ES-I3 (cell line): ENCODE measurements around the gene C11orf97.
"Not testable (repeated sequence)": the region's sequence is repeated elsewhere in the genome, so short reads cannot be mapped to it uniquely, and the experiment has no call there.

Experiments
- H3K36me3 ChIP-seq: 2 replicates; pipeline ENCODE4 v1.6.1; 2013; ENCODE audit warnings: mild to moderate bottlenecking, low read length, control low read depth, moderate library complexity; ENCODE audit not compliant: insufficient read depth
- H3K4me1 ChIP-seq: 2 replicates; pipeline ENCODE4 v1.6.1; 2013; ENCODE audit warnings: mild to moderate bottlenecking, control low read depth, low read length; ENCODE audit not compliant: insufficient read depth
- H3K9ac ChIP-seq: 2 replicates; pipeline ENCODE4 v1.6.1; 2013; ENCODE audit warnings: low read depth, mild to moderate bottlenecking, low read length, moderate library complexity
- H3K9me3 ChIP-seq: 2 replicates; pipeline ENCODE4 v1.6.1; 2013; ENCODE audit warnings: mild to moderate bottlenecking, low read length, moderate library complexity; ENCODE audit not compliant: control insufficient read depth, insufficient read depth

The C11orf97 gene

DNA sequence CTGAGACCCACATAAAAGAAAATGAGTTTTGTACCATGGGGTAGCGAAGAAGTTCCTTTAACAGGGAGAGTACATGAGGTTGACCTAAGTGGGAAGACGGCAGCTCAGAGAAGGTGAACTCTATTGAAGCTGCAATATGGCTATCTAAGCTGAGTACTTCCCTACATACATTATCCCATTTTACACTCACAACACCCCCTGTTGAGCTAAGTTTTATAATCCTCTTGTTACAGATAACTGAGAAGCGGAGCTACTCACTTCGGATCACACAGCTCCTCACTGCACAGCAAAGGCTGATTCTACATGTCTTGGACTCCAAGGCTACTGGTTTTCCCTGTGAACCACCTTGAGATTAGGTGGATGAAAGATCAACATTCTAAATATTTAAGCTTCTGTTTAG is 46.7 kb downstream of the C11orf97 start:
- no peak overlapping the region for H3K9ac ChIP-seq
- H3K9me3 ChIP-seq, result no peaks in the 10 kb centered on the region
- no peaks in the 10 kb centered on the region for H3K36me3 ChIP-seq
- H3K4me1 ChIP-seq, result peaks cover 12% of the 10 kb centered on the region

DNA sequence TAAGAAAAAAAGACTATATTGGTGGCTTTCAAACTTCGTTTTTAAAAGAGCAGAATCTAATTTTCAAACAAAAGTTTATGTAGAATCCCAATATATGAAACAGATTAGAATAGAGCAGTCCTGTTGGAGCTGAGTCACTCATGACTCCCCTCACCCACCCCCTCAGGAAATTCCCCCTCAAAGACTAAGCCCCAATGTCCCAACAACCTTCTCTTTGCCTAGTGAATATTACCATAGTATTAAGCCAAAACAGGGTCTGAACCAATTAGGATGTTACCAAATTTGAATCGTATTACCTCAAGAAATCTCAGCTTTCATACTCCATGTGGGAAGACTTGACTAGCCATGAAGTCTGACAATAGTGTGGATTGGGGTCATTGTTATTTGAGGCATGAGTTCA is 47.1 kb downstream of the C11orf97 start:
- no peaks in the 10 kb centered on the region for H3K36me3 ChIP-seq
- H3K9ac ChIP-seq, result no peak overlapping the region
- peaks cover 12% of the 10 kb centered on the region for H3K4me1 ChIP-seq
- H3K9me3 ChIP-seq, result no peaks in the 10 kb centered on the region

DNA sequence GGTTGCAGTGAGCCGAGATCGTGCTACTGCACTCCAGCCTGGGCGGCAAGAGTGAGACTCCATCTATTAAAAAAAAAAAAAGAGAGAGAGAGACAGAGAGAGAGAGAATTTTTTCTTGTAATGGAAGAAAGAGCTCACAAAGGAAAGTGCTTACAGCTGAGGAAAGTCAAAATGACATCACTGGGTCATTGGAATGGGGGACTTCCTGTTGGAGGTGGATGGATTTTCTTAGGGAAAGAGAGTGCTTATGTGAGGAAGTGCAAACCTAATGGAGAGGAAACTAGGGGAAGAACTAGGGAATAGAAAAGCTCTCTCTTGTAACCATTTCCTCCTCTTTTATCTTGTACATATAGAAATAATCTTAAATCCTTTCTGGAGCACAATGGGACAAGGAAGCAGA is 48.6 kb downstream of the C11orf97 start:
- Histone ChIP-seq H3K9me3 (no peaks in the 10 kb centered on the region), H3K4me1 (peaks cover 12% of the 10 kb centered on the region), H3K36me3 (no peaks in the 10 kb centered on the region), H3K9ac (no peak overlapping the region)

DNA sequence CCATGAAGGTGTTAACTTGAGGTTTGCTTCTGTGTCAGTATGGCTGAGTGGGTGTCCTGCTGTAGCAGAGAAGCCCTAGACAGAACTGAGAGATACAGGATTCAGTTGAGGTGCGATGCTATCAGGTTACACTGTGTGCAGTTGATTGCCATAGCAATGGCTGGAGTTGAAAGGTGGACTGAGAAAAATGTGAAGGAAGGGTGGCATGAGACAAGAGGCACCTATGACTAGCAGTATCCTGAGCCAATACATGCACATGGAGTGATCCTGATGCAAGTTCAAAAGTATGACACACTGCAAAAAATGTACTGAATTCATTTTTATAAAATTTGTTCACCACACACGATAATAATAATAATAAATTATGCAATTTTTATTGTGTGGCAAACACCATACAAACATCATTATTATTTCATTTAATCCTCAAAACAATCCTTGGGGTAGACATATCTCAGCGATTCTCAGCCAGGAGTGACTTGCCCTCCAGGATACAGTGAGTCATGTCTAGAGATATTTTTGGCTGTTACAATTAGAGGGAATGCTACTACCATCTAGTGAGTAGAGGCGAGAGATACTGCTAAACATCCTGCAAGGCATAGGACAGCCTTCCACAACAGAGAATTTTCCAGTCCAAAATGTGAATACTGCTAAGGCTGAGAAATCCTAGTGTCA is 51.1 kb downstream of the C11orf97 start:
- Histone ChIP-seq H3K4me1 (peaks cover 12% of the 10 kb centered on the region), H3K9me3 (no peaks in the 10 kb centered on the region), H3K9ac (no peak overlapping the region), H3K36me3 (no peaks in the 10 kb centered on the region)

DNA sequence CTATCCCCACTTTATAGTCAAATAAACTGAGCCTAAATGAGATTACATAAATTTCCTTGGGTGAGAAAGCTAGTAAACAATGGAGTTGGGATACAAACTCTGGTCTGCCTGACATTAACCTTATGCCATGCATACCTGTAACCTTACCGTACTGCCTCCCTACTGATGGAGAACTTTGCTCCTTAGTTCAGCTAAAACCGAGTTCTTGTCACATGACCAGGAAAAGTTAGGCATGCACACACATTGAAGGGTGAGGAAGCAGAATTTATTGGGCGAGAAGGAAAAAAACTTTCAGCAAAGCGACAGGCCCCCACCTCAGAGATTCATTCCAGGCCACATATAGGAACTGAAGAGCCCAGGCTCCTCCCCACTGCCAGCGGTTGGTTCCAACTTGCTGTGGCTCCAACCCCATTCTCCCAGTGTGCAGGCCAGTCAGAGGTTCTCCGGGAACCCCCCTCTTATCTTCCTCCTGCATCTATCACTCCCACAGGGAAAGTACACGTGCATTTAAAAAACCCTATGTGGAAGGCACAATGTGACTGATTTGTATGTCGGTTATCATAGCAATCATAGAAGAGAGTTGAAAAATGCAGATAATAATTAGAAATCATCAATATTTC is 51.7 kb downstream of the C11orf97 start:
- H3K36me3 ChIP-seq, result no peaks in the 10 kb centered on the region
- H3K9me3 ChIP-seq, result no peaks in the 10 kb centered on the region
- H3K9ac ChIP-seq, result no peak overlapping the region
- peaks cover 12% of the 10 kb centered on the region for H3K4me1 ChIP-seq

DNA sequence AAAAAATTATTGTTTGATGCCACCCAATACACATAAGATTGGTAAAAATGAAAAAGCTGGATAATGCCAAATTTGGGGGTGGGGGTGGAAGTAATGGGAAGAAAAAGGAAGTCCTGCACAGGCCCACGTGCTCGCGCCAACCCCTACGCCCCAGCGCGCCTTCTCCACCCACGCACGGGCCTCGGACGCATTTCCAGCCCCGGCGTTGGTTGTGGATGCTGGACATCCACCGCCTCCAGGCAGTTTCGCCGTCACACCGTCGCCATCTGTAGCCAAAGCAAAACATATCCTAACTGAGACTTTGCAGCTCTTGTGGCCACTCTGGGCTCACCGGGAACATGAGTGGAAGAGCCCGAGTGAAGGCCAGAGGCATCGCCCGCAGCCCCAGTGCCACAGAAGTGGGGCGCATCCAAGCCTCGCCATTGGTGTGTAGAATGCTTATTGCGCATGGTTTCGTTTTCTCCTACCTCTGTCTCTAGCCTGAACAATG is 55.0 kb downstream of the C11orf97 start, which contains the start of gene PIWIL4:
TSS of gene PIWIL4 (plus strand) at position 188 of the 490 bp plus-strand sequence. CDS start at position 339, 151 bp downstream.
- Histone ChIP-seq H3K9ac (no peak within 1 kb of the TSS), H3K9me3 (no peaks in the 10 kb centered on the region), H3K4me1 (peaks cover 12% of the 10 kb centered on the region), H3K36me3 (no peaks in the 10 kb centered on the region)

DNA sequence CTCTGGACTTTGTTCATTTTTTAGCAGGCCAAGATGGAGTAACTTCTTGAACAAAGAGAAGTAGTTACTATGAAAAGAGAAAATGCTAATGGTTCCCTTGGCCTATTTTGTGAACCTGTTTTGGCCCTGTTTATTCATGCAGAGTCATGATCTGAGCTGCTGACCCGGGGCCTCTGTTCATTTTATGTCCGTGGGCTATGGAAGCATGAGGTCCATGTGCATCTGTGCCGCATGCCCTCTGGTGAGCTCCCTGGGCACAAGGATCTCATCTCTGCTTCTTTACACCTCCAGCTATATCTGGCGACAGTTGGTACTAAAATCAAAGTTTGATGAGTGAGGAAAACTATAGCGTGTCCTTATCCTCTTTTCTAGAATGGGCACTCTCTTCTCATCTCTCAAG is 55.9 kb downstream of the C11orf97 start:
- no peaks in the 10 kb centered on the region for H3K36me3 ChIP-seq
- no peaks in the 10 kb centered on the region for H3K9me3 ChIP-seq
- H3K4me1 ChIP-seq, result peaks cover 7% of the 10 kb centered on the region
- H3K9ac ChIP-seq, result no peak overlapping the region

DNA sequence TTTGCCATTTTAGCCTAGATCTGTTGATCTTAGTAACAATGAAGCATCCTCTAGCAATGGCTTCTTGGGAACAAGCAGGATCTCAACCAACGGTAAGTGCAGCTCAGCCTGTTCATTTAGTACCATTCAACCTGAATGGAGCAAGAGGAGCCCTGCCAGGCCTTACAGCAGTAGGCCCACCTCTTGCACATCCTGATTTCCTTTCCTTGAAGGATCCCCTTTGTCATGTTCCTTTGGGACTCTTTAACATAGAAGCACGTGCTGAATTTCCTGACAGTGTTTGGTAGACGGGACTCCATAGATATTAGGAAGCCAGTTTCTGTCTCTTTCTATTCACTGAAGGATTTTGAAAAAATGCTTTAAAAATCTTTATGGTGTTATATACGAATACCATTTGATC is 56.5 kb downstream of the C11orf97 start:
- no peaks in the 10 kb centered on the region for H3K9me3 ChIP-seq
- H3K36me3 ChIP-seq, result no peaks in the 10 kb centered on the region
- H3K4me1 ChIP-seq, result peaks cover 1% of the 10 kb centered on the region
- H3K9ac ChIP-seq, result no peak overlapping the region

DNA sequence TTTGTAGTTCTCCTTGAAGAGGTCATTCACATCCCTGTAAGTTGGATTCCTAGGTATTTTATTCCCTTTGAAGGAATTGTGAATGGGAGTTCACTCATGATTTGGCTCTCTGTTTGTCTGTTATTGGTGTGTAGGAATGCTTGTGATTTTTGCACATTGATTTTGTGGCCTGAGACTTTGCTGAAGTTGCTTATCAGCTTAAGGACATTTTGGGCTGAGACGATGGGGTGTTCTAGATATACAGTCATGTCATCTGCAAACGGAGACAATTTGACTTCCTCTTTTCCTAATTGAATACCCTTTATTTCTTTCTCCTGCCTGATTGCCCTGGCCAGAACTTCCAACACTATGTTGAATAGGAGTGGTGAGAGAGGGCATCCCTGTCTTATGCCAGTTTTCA is 60.7 kb downstream of the C11orf97 start:
- H3K36me3 ChIP-seq, H3K4me1 ChIP-seq, H3K9ac ChIP-seq, H3K9me3 ChIP-seq: not testable (repeated sequence)

DNA sequence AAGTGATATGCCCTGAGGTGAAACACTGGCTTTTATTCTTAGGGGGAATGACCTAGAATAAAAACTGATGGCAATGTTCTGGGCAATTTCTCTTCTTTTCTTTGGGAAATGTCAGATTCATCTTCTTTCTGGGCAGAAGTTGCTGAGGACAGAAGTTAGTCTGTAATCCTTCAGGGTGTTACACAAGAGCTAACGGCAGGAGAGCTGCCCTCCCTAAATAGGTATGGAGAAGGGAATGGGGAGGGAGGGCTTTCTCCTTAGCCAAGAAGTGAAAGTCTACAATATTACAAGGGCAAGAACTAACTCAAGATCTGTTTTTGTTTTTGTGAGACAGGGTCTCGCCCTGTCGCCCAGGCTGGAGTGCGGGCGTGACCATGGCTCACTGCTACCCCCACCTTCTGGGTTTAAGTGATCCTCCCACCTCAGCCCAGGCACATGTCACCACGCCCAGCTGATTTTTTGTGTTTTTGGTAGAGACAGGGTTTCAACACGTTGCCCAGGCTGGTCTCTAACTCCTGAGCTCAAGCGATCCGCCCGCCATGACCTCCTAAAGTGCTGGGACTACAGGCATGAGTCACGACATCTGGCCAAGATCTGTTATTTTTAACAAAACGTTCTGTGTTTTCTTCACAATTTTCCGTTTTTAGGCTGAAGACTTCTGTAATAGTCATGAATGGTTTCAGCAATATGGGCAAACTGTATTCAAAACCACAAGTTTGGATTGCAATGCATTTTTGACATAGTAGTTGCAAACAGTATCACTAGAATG is 62.1 kb downstream of the C11orf97 start:
- H3K9ac ChIP-seq, result no peak overlapping the region
- no peaks in the 10 kb centered on the region for H3K9me3 ChIP-seq
- no peaks in the 10 kb centered on the region for H3K4me1 ChIP-seq
- no peaks in the 10 kb centered on the region for H3K36me3 ChIP-seq

DNA sequence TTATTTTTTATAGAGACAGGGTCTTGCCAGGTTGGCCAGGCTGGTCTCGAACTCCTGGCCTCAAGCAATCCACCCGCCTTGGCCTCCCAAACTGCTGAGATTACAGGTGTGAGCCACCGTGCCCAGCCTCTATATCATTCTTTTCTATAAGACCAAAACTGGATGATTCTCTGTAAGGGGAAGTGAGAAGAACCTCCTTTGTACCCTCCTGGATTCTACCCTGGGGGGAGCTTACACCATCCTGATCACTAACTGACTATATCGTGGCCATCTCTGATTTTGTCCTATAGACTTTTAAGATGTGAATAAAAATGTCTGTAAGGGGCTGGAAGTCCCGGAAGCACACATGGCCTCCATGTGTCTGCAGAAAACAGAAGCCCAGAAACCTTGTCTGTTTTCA is 64.0 kb downstream of the C11orf97 start:
- H3K36me3 ChIP-seq, result no peaks in the 10 kb centered on the region
- no peaks in the 10 kb centered on the region for H3K4me1 ChIP-seq
- H3K9ac ChIP-seq, result no peak overlapping the region
- H3K9me3 ChIP-seq, result no peaks in the 10 kb centered on the region

DNA sequence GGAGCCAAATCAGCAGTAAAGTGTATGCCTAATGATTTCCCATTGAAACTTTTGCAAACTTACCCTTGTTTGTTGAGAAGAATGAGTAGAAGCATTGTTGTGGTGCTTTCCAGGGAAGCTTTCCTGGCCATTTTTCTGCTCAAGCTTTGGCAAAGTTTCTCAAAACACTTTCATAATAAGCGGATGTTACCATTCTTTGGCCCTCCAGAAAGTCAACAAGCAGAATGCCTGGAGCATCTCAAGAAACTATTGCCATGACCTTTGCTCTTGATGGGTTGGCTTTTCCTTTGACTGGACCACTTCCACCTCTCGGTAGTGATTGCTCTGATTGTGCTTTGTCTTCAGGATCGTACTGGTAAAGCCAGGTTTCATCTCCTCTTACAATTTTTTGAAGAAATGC is 65.6 kb downstream of the C11orf97 start:
- no peak overlapping the region for H3K9ac ChIP-seq
- no peaks in the 10 kb centered on the region for H3K36me3 ChIP-seq
- H3K9me3 ChIP-seq, result no peaks in the 10 kb centered on the region
- H3K4me1 ChIP-seq, result no peaks in the 10 kb centered on the region
